Duodenal mucosa (tissue), 2 donors: Measurements from ENCODE around the gene LIN52.

Source experiments
- H3K27ac ChIP-seq: one replicate; pipeline ENCODE4 v1.7.0; 2013; ENCODE audit warnings: low read depth, low read length
- H3K27me3 ChIP-seq, 2 donors: one replicate each; pipeline ENCODE4 v1.7.0; 2013; ENCODE audit warnings: low read length in 2 of 2, control low read depth in 1 of 2; ENCODE audit not compliant: insufficient read depth in 2 of 2, control insufficient read depth in 1 of 2
- H3K36me3 ChIP-seq, 2 donors: one replicate each; pipeline ENCODE4 v1.7.0; 2013; ENCODE audit warnings: low read length in 2 of 2, control low read depth in 1 of 2; ENCODE audit not compliant: insufficient read depth in 2 of 2, control insufficient read depth in 1 of 2
- H3K4me1 ChIP-seq, 2 donors: one replicate each; pipeline ENCODE4 v1.7.0; 2013; ENCODE audit warnings: low read length in 2 of 2, control low read depth in 1 of 2; ENCODE audit not compliant: insufficient read depth in 2 of 2, control insufficient read depth in 1 of 2
- H3K4me3 ChIP-seq, 2 donors: one replicate each; pipeline ENCODE4 v1.7.0; 2013; ENCODE audit warnings: low read length in 2 of 2, low read depth in 1 of 2
- H3K9ac ChIP-seq, 2 donors: one replicate each; pipeline ENCODE4 v1.7.0; 2013; ENCODE audit warnings: low read length in 2 of 2, low read depth in 1 of 2
- H3K9me3 ChIP-seq, 2 donors: one replicate each; pipeline ENCODE4 v1.7.0; 2013; ENCODE audit warnings: low read length in 2 of 2, control low read depth in 1 of 2; ENCODE audit not compliant: control insufficient read depth in 1 of 2

Gene LIN52

DNA sequence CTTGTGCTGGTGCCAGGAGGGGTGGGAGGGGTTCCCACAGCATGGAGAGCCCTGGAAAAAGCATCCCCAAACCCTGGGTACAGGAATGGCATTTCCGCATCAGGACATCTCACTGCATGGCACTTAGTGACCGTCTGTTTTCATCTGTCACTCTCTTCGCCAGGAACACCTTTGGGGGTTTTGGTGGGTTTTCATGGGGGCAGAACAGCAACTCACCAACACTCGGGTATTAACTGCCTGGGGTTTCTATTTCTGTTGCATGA, 158.0 kb downstream of the LIN52 start:
- no peaks in the 10 kb centered on the region for H3K36me3 ChIP-seq
- no peak overlapping the region for H3K4me3 ChIP-seq
- no peak overlapping the region for H3K9ac ChIP-seq
- no peaks in the 10 kb centered on the region for H3K9me3 ChIP-seq
- no peak overlapping the region for H3K27ac ChIP-seq
- peaks cover 0 to 13% of the 10 kb centered on the region in 2 donors for H3K4me1 ChIP-seq
- peaks cover 84 to 96% of the 10 kb centered on the region in 2 donors for H3K27me3 ChIP-seq

- H3K9me3 ChIP-seq: no peaks in the 10 kb centered on the region
- H3K27me3 ChIP-seq: peaks cover 80 to 92% of the 10 kb centered on the region in 2 donors
- no peak overlapping the region for H3K27ac ChIP-seq
- peaks cover 0 to 13% of the 10 kb centered on the region in 2 donors for H3K4me1 ChIP-seq
- no peaks in the 10 kb centered on the region for H3K36me3 ChIP-seq
- H3K9ac ChIP-seq: no peak overlapping the region
- no peak overlapping the region for H3K4me3 ChIP-seq
These were observed 158.3 kb downstream of the LIN52 start for GRCh38 chr14:74243051-74243450.

DNA sequence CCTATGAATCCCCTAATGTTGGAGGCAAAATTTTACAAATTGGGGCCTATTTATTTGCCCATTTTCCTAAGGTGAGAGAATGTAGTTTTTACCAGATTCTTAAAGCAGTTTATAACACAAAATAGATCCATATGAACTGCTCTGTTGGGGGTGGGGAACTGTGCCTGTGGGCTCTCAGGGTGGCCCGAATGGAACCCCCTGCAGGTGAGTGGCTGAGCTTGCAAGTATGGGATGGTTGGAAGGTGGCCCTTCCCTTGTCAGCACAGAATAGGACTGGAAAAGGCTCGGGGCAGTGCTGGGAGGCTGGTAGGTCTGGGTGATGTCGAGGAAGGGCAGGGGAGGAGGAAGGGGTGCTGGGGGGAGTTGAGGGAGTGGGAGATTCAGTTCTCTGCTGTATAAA, 159.4 kb downstream of the LIN52 start:
- Histone ChIP-seq H3K27me3 (peaks cover 70 to 82% of the 10 kb centered on the region in 2 donors), H3K4me1 (peaks cover 0 to 13% of the 10 kb centered on the region in 2 donors), H3K27ac (no peak overlapping the region), H3K4me3 (no peak overlapping the region), H3K9me3 (no peaks in the 10 kb centered on the region), H3K36me3 (no peaks in the 10 kb centered on the region), H3K9ac (no peak overlapping the region)

DNA sequence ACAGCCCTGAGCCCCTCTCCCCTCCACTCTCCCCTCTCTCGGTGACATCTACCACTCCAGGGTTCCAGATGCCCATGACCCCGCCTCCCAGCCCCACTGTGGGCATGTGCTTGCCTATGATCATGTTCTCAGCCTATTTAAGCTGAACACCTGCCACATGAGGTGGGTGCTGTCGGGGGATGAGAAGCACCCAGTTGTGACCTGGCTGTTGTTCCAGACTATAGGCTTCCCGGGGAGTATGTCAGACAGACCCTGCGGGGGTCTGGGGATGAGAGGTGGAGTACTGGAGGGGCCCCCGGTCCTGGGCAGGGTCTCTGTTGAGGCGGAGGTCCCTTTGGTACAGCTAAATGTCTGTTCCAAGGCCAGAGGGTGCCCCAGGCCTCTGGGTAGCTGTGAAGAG, 160.5 kb downstream of the LIN52 start:
- H3K9me3 ChIP-seq: no peaks in the 10 kb centered on the region
- no peaks in the 10 kb centered on the region for H3K36me3 ChIP-seq
- peaks cover 0 to 11% of the 10 kb centered on the region in 2 donors for H3K4me1 ChIP-seq
- no peak overlapping the region for H3K9ac ChIP-seq
- peaks cover 61 to 74% of the 10 kb centered on the region in 2 donors for H3K27me3 ChIP-seq
- H3K27ac ChIP-seq: no peak overlapping the region
- no peak overlapping the region for H3K4me3 ChIP-seq

- Histone ChIP-seq H3K9me3 (no peaks in the 10 kb centered on the region), H3K4me3 (no peak overlapping the region), H3K9ac (no peak overlapping the region), H3K36me3 (no peaks in the 10 kb centered on the region), H3K4me1 (peaks cover 0 to 2% of the 10 kb centered on the region in 2 donors), H3K27me3 (peaks cover 49 to 63% of the 10 kb centered on the region in 2 donors), H3K27ac (no peak overlapping the region)
These were observed 161.8 kb downstream of the LIN52 start for GRCh38 chr14:74246542-74246941.

DNA sequence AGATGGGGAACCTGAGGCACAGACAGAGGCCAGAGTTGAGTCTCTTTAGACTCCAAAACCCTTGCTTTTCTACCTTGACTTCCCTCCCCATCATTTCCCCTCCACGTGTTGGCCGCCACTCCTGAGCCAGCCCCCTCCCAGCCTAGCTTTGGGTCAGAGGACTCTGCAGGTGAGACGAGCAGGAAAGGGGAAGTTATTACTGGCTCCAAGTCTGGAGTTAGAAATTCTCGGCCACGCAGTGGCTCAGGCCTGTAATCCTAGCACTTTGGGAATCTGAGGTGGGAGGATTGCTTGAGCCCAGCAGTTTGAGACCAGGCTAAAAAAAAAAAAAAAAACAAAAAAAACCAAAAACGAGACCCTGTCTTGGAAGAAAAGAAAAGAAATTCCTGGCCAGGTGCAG, 163.3 kb downstream of the LIN52 start:
- Histone ChIP-seq H3K9me3 (no peaks in the 10 kb centered on the region), H3K4me1 (no peaks in the 10 kb centered on the region), H3K27ac (no peak overlapping the region), H3K36me3 (no peaks in the 10 kb centered on the region), H3K27me3 (peaks cover 39 to 48% of the 10 kb centered on the region in 2 donors), H3K4me3 (no peak overlapping the region), H3K9ac (no peak overlapping the region)

DNA sequence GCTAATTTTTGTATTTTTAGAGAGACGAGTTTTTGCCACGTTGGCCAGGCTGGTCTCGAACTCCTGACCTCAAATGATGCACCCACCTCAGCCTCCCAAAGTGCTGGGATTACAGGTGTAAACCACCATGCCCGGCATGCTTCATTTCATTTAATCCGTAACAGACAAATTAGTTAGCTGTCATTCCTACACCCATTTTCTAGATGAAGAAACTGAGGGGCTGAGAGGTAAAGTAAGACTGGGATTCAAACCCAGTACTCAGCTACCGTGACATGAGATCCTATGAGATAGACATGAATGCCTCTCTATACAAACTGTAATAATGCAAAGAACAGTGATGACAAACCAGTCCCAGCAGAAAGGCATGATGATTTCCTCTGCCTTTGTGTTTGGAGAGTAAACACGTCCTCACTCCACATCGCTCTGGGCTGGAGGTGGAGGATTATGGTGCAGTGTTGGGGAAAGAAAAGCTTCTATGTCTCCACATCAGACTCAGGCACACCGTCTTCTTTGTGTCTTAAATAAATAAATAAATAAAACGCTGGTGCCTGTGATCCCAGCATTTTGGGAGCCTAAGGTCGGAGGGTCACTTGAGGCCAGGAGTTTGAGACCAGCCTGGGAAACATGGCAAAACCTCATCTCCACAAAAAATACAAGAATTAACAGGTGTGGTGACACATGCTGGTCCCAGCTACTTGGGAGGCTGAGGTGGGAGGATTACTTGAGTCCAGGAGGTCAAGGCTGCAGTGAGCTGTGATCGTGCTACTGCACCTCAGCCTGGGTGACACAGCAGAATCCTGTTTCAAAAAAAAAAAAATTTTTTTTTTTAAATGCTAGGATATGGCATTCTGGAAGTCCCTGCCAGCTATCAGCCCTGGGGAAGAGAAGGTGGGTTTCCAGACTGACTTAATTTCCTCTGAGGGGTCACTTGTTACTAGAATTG, 164.9 kb downstream of the LIN52 start:
- Histone ChIP-seq H3K4me1 (no peaks in the 10 kb centered on the region), H3K9me3 (no peaks in the 10 kb centered on the region), H3K4me3 (no peak overlapping the region), H3K27ac (no peak overlapping the region), H3K36me3 (no peaks in the 10 kb centered on the region), H3K27me3 (peaks cover 27 to 32% of the 10 kb centered on the region in 2 donors), H3K9ac (no peak overlapping the region)
